ENCODE results near the gene MDC1.
"Not testable (repeated sequence)": the region's sequence is repeated elsewhere in the genome, so short reads cannot be mapped to it uniquely, and the experiment has no call there.

The MDC1 gene

DNA sequence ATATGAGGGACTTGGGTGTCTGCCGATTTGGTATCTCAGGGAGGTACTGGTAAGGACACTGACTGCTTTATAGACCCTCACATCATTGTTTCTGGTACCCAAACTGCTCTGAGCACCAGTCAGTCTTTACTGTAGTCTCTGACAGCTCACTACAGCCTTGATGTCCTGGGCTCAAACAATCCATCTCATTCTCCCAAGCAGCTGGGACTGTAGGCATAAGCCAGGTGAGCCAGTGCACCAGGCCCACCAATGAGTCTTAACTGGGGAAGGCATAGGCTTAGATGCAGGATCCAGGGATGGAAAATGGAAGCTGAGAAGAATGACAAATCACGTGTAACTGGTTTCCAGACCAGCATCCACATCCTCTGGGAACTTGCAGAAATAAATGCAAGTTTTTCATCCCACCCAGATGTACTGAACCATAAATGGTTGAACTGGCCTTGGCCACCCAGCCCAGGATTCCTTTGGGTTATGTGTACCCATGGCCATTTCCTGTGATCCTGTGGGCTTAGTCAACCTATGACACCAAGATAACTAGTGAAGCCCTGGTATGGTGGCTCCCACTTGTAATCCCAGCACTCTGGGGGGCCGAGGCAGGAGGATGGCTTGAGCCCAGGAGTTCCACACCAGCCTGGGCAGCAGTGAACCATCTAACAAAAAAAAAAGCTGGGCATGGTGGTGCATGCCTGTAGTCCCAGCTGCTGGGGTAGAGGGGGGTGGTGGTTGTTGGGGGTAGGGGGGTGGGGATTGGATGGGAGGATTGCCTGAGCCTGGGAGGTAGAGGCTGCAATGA lies 8.8 kb upstream of the MDC1 start:
- Histone ChIP-seq H3K27me3 (ENCODE audit: low read depth) (no peaks in the 10 kb centered on the region), H3K9me3 (no peaks in the 10 kb centered on the region), H3K4me3 (no peak overlapping the region), H3K4me1 (peaks cover 17% of the 10 kb centered on the region), H3K36me3 (replicated peaks) (peaks cover 78% of the 10 kb centered on the region)
- peak; percentile 38 to 46 for DNase-seq (ENCODE audit: low spot score in 2 of 2)
- in situ Hi-C loops (cut with MboI; ENCODE audit: low sequenced_read_pairs): loop anchor here (5.0 kb wide), 1 partner anchor 54 kb away; the partner anchor contains the start of gene DHX16

GRCh38 chr6:30724906-30725667 lies 8.0 kb upstream of the MDC1 start:
- in situ Hi-C loops (cut with MboI; ENCODE audit: low sequenced_read_pairs): loop anchor here (5.0 kb wide), 2 partner anchors 53 to 108 kb away; partner anchors contain the start of genes DHX16, MRPS18B and PPP1R10
- no peak overlapping the region for H3K4me3 ChIP-seq
- no peak for DNase-seq (ENCODE audit: low spot score in 2 of 2)
- no peaks in the 10 kb centered on the region for H3K9me3 ChIP-seq
- peaks cover 76% of the 10 kb centered on the region for H3K36me3 ChIP-seq (replicated peaks)
- peaks cover 14% of the 10 kb centered on the region for H3K4me1 ChIP-seq
- no peaks in the 10 kb centered on the region for H3K27me3 ChIP-seq (ENCODE audit: low read depth)

DNA sequence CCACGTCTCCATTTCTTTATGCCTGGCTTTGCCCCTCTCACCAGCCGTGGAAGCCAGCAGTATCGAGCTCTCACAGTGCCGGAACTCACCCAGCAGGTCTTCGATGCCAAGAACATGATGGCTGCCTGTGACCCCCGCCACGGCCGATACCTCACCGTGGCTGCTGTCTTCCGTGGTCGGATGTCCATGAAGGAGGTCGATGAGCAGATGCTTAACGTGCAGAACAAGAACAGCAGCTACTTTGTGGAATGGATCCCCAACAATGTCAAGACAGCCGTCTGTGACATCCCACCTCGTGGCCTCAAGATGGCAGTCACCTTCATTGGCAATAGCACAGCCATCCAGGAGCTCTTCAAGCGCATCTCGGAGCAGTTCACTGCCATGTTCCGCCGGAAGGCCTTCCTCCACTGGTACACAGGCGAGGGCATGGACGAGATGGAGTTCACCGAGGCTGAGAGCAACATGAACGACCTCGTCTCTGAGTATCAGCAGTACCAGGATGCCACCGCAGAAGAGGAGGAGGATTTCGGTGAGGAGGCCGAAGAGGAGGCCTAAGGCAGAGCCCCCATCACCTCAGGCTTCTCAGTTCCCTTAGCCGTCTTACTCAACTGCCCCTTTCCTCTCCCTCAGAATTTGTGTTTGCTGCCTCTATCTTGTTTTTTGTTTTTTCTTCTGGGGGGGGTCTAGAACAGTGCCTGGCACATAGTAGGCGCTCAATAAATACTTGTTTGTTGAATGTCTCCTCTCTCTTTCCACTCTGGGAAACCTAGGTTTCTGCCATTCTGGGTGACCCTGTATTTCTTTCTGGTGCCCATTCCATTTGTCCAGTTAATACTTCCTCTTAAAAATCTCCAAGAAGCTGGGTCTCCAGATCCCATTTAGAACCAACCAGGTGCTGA lies 7.0 kb upstream of the MDC1 start:
- Histone ChIP-seq H3K4me1 (peaks cover 15% of the 10 kb centered on the region), H3K36me3 (replicated peaks) (peaks cover 66% of the 10 kb centered on the region)
- not testable (repeated sequence) for DNase-seq (ENCODE audit: low spot score in 2 of 2); H3K27me3 ChIP-seq (ENCODE audit: low read depth); H3K9me3 ChIP-seq; H3K4me3 ChIP-seq
- in situ Hi-C loops (cut with MboI; ENCODE audit: low sequenced_read_pairs): loop anchor here (5.0 kb wide), 1 partner anchor 107 kb away; the partner anchor contains the start of genes MRPS18B and PPP1R10

DNA sequence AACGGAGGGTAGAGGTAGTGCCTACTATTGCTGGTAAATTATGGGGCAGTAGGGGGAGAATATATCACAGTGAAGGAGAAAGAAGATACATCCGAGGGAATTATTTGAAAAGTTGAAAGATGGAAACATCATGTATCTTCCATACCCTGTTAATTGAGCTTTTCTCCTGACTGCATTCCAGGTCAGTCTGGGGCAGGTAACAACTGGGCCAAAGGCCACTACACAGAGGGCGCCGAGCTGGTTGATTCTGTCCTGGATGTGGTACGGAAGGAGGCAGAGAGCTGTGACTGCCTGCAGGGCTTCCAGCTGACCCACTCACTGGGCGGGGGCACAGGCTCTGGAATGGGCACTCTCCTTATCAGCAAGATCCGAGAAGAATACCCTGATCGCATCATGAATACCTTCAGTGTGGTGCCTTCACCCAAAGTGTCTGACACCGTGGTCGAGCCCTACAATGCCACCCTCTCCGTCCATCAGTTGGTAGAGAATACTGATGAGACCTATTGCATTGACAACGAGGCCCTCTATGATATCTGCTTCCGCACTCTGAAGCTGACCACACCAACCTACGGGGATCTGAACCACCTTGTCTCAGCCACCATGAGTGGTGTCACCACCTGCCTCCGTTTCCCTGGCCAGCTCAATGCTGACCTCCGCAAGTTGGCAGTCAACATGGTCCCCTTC lies 6.2 kb upstream of the MDC1 start:
- in situ Hi-C loops (cut with MboI; ENCODE audit: low sequenced_read_pairs): loop anchor here (5.0 kb wide), 1 partner anchor 106 kb away; the partner anchor contains the start of genes MRPS18B and PPP1R10
- not testable (repeated sequence) for H3K9me3 ChIP-seq; DNase-seq (ENCODE audit: low spot score in 2 of 2); H3K27me3 ChIP-seq (ENCODE audit: low read depth)
- Histone ChIP-seq H3K36me3 (replicated peaks) (peaks cover 65% of the 10 kb centered on the region), H3K4me3 (peak overlapping the region; percentile 69; the same call in 1 of the 2 replicates), H3K4me1 (peaks cover 23% of the 10 kb centered on the region)

- Histone ChIP-seq H3K27me3 (ENCODE audit: low read depth) (no peaks in the 10 kb centered on the region), H3K9me3 (no peaks in the 10 kb centered on the region), H3K36me3 (replicated peaks) (peaks cover 63% of the 10 kb centered on the region), H3K4me3 (peak overlapping the region; percentile 69), H3K4me1 (peaks cover 29% of the 10 kb centered on the region)
- peak; percentile 71 to 88 for DNase-seq (ENCODE audit: low spot score in 2 of 2)
- in situ Hi-C loops (cut with MboI; ENCODE audit: low sequenced_read_pairs): loop anchor here (5.0 kb wide), 1 partner anchor 105 kb away; the partner anchor contains the start of genes MRPS18B and PPP1R10
Measured at GRCh38 chr6:30722280-30723112, 5.4 kb upstream of the MDC1 start.

DNA sequence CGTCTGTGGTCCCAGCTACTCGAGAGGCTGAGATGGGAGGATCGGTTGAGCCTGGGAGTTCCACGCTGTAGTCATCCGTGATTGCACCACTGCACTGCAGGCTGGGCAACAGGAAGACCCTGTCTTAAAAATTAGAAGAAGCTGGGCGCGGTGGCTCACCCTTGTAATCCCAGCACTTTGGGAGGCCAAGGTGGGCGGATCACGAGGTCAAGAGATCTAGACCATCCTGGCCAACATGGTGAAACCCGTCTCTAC lies 4.9 kb upstream of the MDC1 start:
- in situ Hi-C loops (cut with MboI; ENCODE audit: low sequenced_read_pairs): loop anchor here (5.0 kb wide), 1 partner anchor 105 kb away; the partner anchor contains the start of genes MRPS18B and PPP1R10
- peaks cover 57% of the 10 kb centered on the region for H3K36me3 ChIP-seq (replicated peaks)

GRCh38 chr6:30721198-30722024 lies 4.3 kb upstream of the MDC1 start:
- no peaks in the 10 kb centered on the region for H3K27me3 ChIP-seq (ENCODE audit: low read depth)
- peak overlapping the region; percentile 69 for H3K4me3 ChIP-seq
- H3K36me3 ChIP-seq (replicated peaks): peaks cover 55% of the 10 kb centered on the region
- no peaks in the 10 kb centered on the region for H3K9me3 ChIP-seq
- in situ Hi-C loops (cut with MboI; ENCODE audit: low sequenced_read_pairs): loop anchor here (5.0 kb wide), 1 partner anchor 104 kb away; the partner anchor contains the start of genes MRPS18B and PPP1R10
- peaks cover 30% of the 10 kb centered on the region for H3K4me1 ChIP-seq
- peak; percentile 75 to 95 for DNase-seq (ENCODE audit: low spot score in 2 of 2)

More for the DNA sequence above, 4.9 kb upstream of the MDC1 start:
- Histone ChIP-seq H3K4me3 (peak overlapping the region; percentile 69), H3K4me1 (peaks cover 29% of the 10 kb centered on the region)
- not testable (repeated sequence) for H3K9me3 ChIP-seq; H3K27me3 ChIP-seq (ENCODE audit: low read depth); DNase-seq (ENCODE audit: low spot score in 2 of 2)

GRCh38 chr6:30720738-30721197 lies 3.7 kb upstream of the MDC1 start:
- Histone ChIP-seq H3K27me3 (ENCODE audit: low read depth) (no peaks in the 10 kb centered on the region), H3K4me3 (peak overlapping the region; percentile 69), H3K9me3 (no peaks in the 10 kb centered on the region), H3K36me3 (replicated peaks) (peaks cover 52% of the 10 kb centered on the region), H3K4me1 (peaks cover 35% of the 10 kb centered on the region)
- in situ Hi-C loops (cut with MboI; ENCODE audit: low sequenced_read_pairs): loop anchor here (5.0 kb wide), 1 partner anchor 103 kb away; the partner anchor contains the start of genes MRPS18B and PPP1R10
- peak; percentile 46 to 85 for DNase-seq (ENCODE audit: low spot score in 2 of 2)

DNA sequence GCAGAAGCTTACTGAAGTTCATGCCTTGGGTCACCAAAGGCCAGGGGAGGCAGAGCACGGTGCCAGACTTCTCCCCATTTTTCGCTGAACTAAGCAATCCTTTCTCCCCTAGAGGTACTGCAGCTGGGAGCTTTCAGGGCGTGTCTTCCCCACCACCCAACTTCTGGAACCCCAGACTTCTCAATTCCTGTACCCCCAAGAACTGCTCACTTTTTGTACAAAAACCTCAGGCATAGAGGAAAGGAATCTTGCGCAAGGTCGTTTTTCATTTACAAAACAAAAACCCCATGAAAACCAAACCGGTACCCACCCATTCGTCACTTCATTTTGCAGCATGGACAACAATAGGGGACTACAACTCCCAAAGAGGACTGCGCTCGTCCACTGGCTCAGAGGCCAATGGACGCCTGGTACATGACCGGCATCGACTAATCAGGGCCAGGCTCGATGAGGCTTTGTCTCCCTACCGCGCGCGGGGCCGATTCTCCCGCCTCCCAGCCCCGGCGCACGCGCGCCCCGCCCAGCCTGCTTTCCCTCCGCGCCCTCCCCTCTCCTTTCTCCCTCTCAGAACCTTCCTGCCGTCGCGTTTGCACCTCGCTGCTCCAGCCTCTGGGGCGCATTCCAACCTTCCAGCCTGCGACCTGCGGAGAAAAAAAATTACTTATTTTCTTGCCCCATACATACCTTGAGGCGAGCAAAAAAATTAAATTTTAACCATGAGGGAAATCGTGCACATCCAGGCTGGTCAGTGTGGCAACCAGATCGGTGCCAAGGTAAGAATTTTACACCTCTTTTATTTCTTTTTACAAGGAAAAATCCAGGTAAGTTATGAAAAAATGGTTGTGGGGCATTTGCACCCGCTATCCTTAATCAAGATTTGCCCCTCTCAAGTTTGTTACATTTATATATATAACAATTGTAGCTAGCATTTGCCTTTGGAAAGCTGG lies 3.0 kb upstream of the MDC1 start, which contains the start of gene TUBB:
TUBB (plus strand) TSS at position 562 of the 947 bp plus-strand sequence; CDS start at position 717, 155 bp downstream.
- Histone ChIP-seq H3K4me1 (peaks cover 36% of the 10 kb centered on the region), H3K4me3 (peak within 1 kb of the TSS; percentile 69), H3K27me3 (ENCODE audit: low read depth) (no peaks in the 10 kb centered on the region), H3K9me3 (no peaks in the 10 kb centered on the region), H3K36me3 (replicated peaks) (peaks cover 48% of the 10 kb centered on the region)
- DNase-seq (ENCODE audit: low spot score in 2 of 2): peak; percentile 98
- in situ Hi-C loops (cut with MboI; ENCODE audit: low sequenced_read_pairs): loop anchor here (5.0 kb wide), 1 partner anchor 103 kb away; the partner anchor contains the start of genes MRPS18B and PPP1R10

DNA sequence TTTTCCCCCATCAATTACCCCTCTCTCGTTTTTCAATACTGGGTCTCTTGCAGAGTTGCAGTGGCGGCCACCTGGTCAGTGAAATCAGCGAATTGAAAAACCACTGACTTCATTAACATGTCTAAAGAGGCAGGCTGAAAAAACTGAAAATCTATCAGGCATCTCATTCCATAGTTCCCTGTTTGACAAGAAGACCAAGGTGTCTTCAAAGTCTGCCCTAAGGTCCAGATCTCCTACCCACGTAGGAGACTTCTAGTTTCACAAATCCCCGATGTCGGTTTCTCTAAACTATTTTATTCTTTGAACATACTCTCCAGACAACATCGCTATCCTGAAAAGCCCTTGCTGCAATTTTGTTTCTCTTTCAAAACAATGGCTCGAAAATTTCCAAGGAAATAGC lies 2.3 kb upstream of the MDC1 start:
- Histone ChIP-seq H3K4me1 (peaks cover 31% of the 10 kb centered on the region), H3K9me3 (no peaks in the 10 kb centered on the region), H3K36me3 (replicated peaks) (peaks cover 46% of the 10 kb centered on the region), H3K4me3 (peak overlapping the region; percentile 69), H3K27me3 (ENCODE audit: low read depth) (no peaks in the 10 kb centered on the region)
- in situ Hi-C loops (cut with MboI; ENCODE audit: low sequenced_read_pairs): no loop called here
- peak; percentile 61 to 83 for DNase-seq (ENCODE audit: low spot score in 2 of 2)

Measured in HAP-1 (cell line).